Fibroblast of villous mesenchyme (primary cell): Measurements from ENCODE around the gene KRTAP20-3. TPM values are rescaled to one million over a fixed set of nuclear protein-coding genes. Genes with fewer than 3 reads are reported as not detected.

Experiments
- DNase-seq: peaks from one replicate; pipeline ENCODE4 v3.0.0-alpha.2; 2010; ENCODE audit warnings: low read depth
- H3K4me3 ChIP-seq: 2 replicates; pipeline ENCODE4 v1.5.1; 2011; ENCODE audit warnings: low read depth, mild to moderate bottlenecking, low read length
- total RNA-seq: library from RNA; depleted of rRNA; stranded (reverse); fragments of >200 nt; gene quantifications from 2 replicates; pipeline ENCODE4 v1.2.3, GENCODE V29; 2012
- TF ChIP-seq, protein P1 (sequence below): IDR thresholded peaks from 2 replicates; pipeline ENCODE4 v1.5.1; 2012; ENCODE audit warnings: low read depth, mild to moderate bottlenecking, low read length; ENCODE audit not compliant: insufficient read depth

Gene KRTAP20-3
- total RNA-seq, 1 donor = not detected

GRCh38 chr21:30629200-30629599, 13.5 kb upstream of the KRTAP20-3 start:
- no peak for DNase-seq
- TF ChIP-seq, protein P1, sequence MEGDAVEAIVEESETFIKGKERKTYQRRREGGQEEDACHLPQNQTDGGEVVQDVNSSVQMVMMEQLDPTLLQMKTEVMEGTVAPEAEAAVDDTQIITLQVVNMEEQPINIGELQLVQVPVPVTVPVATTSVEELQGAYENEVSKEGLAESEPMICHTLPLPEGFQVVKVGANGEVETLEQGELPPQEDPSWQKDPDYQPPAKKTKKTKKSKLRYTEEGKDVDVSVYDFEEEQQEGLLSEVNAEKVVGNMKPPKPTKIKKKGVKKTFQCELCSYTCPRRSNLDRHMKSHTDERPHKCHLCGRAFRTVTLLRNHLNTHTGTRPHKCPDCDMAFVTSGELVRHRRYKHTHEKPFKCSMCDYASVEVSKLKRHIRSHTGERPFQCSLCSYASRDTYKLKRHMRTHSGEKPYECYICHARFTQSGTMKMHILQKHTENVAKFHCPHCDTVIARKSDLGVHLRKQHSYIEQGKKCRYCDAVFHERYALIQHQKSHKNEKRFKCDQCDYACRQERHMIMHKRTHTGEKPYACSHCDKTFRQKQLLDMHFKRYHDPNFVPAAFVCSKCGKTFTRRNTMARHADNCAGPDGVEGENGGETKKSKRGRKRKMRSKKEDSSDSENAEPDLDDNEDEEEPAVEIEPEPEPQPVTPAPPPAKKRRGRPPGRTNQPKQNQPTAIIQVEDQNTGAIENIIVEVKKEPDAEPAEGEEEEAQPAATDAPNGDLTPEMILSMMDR = no peak
- no peak overlapping the region for H3K4me3 ChIP-seq

- DNase-seq = no peak
- TF ChIP-seq, protein P1 = no peak
- H3K4me3 ChIP-seq = no peak within 1 kb of the TSS
Measured at GRCh38 chr21:30634906-30635305, 7.8 kb upstream of the KRTAP20-3 start, which contains the start of gene KRTAP20-2. Gene KRTAP20-2 (plus strand): TSS chr21:30635206. CDS start chr21:30635264, 58 bp downstream.

- TF ChIP-seq, protein P1 = no peak
- DNase-seq = no peak
- no peak overlapping the region for H3K4me3 ChIP-seq
Measured at GRCh38 chr21:30638686-30639085, 4.0 kb upstream of the KRTAP20-3 start.

- TF ChIP-seq, protein P1 = no peak
- DNase-seq = no peak
- H3K4me3 ChIP-seq = no peak overlapping the region
Measured at GRCh38 chr21:30646904-30647414, 4.3 kb downstream of the KRTAP20-3 start.

DNA sequence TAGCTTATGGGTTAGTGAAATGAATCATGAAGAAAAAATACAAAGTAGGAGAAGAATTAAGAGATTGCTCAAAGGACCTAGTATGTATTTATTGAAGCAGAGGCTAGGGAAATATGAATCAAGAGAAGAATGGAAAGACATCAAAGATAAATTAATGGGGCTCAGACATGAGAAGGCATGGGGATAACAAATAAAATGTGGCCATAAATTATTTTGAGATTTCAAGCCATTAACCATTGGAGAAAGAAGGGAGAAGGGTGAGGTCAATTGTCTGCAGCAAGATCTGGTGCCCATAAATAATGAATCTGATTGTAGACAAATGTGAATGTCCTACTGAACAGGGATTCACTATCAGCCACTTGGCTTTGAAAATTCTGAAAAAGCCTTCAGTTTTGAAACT, 10.2 kb downstream of the KRTAP20-3 start:
- no peak overlapping the region for H3K4me3 ChIP-seq
- DNase-seq = no peak
- TF ChIP-seq, protein P1 = no peak

DNA sequence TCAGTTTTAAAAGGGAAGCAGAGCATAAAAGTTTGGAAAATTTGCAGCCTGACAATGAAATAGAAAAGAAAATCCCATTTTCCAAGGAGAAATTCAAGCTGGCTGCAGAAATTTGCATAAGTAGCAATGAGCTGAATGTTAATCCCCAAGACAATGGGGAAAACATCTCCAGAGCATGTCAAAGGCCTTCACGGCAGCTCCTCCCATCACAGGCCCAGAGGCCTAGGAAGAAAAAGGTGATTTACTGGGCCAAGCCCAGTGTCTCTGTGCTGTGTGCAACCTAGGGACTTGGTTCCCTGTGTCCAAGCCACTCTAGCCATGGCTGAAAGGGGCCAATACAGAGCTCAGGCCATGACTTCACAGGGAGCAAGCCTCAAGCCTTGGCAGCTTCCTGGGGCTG, 26.1 kb downstream of the KRTAP20-3 start:
- no peak for DNase-seq
- TF ChIP-seq, protein P1 = no peak
- no peak overlapping the region for H3K4me3 ChIP-seq
